ENCODE results near the gene PCDHA9. TPM values are rescaled to one million over a fixed set of nuclear protein-coding genes. Genes with fewer than 3 reads are reported as not detected.
"Not testable (repeated sequence)": the region's sequence is repeated elsewhere in the genome, so short reads cannot be mapped to it uniquely, and the experiment has no call there.

PCDHA9 gene
- total and polyA plus RNA-seq, 4 donors = under 0.01 TPM; not detected in 3

DNA sequence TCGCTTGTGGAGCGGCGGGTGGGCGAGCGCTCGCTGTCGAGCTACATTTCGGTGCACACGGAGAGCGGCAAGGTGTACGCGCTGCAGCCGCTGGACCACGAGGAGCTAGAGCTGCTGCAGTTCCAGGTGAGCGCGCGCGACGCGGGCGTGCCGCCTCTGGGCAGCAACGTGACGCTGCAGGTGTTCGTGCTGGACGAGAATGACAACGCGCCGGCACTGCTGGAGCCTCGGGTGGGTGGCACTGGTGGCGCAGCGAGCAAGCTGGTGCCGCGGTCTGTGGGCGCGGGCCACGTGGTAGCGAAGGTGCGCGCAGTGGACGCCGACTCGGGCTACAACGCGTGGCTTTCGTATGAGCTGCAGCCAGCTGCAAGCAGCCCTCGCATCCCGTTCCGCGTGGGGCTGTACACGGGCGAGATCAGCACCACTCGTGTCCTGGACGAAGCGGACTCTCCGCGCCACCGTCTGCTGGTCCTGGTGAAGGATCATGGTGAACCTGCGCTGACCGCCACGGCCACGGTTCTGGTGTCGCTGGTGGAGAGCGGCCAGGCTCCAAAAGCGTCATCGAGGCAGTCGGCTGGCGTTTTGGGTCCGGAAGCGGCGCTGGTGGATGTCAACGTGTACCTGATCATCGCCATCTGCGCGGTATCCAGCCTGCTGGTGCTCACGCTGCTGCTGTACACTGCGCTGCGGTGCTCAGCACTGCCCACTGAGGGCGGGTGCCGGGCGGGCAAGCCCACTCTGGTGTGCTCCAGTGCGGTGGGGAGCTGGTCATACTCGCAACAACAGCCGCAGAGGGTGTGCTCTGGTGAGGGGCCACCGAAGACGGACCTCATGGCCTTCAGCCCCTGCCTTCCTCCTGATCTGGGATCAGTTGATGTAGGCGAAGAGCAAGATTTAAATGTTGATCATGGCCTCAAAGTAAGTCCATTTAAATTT is 5.1 kb upstream of the PCDHA9 start:
- Histone ChIP-seq H3K9ac (ENCODE audit: low read depth in 1 of 2, low read length in 2 of 2) (no peak overlapping the region), H3K4me1 (ENCODE audit: control insufficient read depth in 4 of 4, insufficient read depth in 4 of 4, low read length in 3 of 4) (no peaks in the 10 kb centered on the region), H3K9me3 (ENCODE audit: control insufficient read depth in 4 of 4, low read length in 3 of 4) (peaks cover 7 to 20% (median 12%) of the 10 kb centered on the region in 4 donors), H3K27ac (ENCODE audit: low read depth in 1 of 2, low read length in 2 of 2) (no peak overlapping the region), H3K27me3 (ENCODE audit: control insufficient read depth in 4 of 4, insufficient read depth in 4 of 4, low read length in 3 of 4) (peaks cover 0 to 4% (median under 1%) of the 10 kb centered on the region in 4 donors), H3K36me3 (ENCODE audit: control insufficient read depth in 4 of 4, insufficient read depth in 3 of 4, low read depth in 1 of 4, low read length in 3 of 4) (no peaks in the 10 kb centered on the region), H3K4me3 (ENCODE audit: low read depth in 1 of 3, low read length in 3 of 3) (peak overlapping the region in 2 of 3 donors; percentile 4 to 23)
- TF ChIP-seq, protein P1, sequence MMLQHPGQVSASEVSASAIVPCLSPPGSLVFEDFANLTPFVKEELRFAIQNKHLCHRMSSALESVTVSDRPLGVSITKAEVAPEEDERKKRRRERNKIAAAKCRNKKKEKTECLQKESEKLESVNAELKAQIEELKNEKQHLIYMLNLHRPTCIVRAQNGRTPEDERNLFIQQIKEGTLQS (IDR thresholded peaks at IDR 0.05) = no peak
- TF ChIP-seq SP1 (IDR thresholded peaks at IDR 0.05) = no peak
- TF ChIP-seq, protein P2, sequence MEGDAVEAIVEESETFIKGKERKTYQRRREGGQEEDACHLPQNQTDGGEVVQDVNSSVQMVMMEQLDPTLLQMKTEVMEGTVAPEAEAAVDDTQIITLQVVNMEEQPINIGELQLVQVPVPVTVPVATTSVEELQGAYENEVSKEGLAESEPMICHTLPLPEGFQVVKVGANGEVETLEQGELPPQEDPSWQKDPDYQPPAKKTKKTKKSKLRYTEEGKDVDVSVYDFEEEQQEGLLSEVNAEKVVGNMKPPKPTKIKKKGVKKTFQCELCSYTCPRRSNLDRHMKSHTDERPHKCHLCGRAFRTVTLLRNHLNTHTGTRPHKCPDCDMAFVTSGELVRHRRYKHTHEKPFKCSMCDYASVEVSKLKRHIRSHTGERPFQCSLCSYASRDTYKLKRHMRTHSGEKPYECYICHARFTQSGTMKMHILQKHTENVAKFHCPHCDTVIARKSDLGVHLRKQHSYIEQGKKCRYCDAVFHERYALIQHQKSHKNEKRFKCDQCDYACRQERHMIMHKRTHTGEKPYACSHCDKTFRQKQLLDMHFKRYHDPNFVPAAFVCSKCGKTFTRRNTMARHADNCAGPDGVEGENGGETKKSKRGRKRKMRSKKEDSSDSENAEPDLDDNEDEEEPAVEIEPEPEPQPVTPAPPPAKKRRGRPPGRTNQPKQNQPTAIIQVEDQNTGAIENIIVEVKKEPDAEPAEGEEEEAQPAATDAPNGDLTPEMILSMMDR (IDR thresholded peaks at IDR 0.05; ENCODE audit: low read depth, low read length, missing input control) = no peak
- no peak for TF ChIP-seq RXRA (IDR thresholded peaks at IDR 0.05)
- no peak for TF ChIP-seq GABPA (IDR thresholded peaks at IDR 0.05 in 1 of 2, conservative IDR thresholded peaks at IDR 0.05 in 1 of 2)
- DNase-seq (ENCODE audit: low spot score) = no peak
- 44% methylated on average over 87 of the region's 87 CpGs for WGBS

DNA sequence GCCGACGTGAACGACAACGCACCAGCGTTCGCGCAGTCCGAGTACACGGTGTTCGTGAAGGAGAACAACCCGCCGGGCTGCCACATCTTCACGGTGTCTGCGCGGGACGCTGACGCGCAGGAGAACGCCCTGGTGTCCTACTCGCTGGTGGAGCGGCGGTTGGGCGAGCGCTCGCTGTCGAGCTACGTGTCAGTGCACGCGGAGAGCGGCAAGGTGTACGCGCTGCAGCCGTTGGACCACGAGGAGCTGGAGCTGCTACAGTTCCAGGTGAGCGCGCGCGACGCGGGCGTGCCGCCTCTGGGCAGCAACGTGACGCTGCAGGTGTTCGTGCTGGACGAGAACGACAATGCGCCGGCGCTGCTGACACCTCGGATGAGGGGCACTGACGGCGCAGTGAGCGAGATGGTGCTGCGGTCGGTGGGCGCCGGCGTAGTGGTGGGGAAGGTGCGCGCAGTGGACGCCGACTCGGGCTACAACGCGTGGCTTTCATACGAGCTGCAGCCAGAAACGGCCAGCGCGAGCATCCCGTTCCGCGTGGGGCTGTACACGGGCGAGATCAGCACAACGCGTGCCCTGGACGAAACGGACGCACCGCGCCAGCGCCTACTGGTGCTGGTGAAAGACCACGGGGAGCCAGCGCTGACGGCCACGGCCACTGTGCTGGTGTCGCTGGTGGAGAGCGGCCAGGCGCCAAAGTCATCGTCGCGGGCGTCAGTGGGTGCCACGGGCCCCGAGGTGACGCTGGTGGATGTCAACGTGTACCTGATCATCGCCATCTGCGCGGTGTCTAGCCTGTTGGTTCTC is 1.9 kb downstream of the PCDHA9 start:
- DNase-seq (ENCODE audit: low spot score); H3K27me3 ChIP-seq (ENCODE audit: control insufficient read depth in 4 of 4, insufficient read depth in 4 of 4, low read length in 3 of 4); H3K4me3 ChIP-seq (ENCODE audit: low read depth in 1 of 3, low read length in 3 of 3); H3K36me3 ChIP-seq (ENCODE audit: control insufficient read depth in 4 of 4, insufficient read depth in 3 of 4, low read depth in 1 of 4, low read length in 3 of 4); H3K27ac ChIP-seq (ENCODE audit: low read depth in 1 of 2, low read length in 2 of 2); H3K9ac ChIP-seq (ENCODE audit: low read depth in 1 of 2, low read length in 2 of 2); H3K4me1 ChIP-seq (ENCODE audit: control insufficient read depth in 4 of 4, insufficient read depth in 4 of 4, low read length in 3 of 4): not testable (repeated sequence)
- H3K9me3 ChIP-seq (ENCODE audit: control insufficient read depth in 4 of 4, low read length in 3 of 4) = peaks cover 6 to 20% (median 11%) of the 10 kb centered on the region in 4 donors
- WGBS = 40% methylated on average over 101 of the region's 101 CpGs

DNA sequence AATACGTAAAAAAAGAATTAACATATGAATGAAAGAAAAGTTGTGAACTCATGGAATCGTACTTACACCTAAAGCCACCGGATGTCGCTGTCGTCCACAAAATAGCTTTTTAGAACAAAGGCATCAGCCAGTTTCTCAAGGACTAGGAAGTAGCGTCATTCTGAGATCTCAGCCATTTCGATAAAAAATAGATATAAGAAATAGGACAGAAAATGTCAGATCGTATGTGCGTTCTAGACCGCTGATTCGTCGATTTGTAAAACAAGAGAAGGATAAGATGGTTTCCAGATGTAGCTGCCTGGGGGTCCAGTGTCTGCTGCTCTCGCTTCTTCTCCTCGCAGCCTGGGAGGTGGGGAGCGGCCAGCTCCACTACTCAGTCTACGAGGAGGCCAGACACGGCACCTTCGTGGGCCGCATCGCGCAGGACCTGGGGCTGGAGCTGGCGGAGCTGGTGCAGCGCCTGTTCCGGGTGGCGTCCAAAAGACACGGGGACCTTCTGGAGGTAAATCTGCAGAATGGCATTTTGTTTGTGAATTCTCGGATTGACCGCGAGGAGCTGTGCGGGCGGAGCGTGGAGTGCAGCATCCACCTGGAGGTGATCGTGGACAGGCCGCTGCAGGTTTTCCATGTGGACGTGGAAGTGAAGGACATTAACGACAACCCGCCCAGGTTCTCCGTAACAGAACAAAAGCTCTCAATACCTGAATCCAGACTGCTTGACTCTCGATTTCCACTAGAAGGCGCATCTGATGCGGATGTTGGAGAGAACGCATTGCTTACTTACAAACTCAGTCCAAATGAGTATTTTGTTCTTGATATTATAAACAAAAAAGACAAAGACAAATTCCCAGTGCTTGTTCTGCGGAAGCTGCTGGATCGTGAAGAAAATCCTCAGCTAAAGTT is 7.8 kb downstream of the PCDHA9 start, which contains the start of gene PCDHA10:
Gene PCDHA10 (plus strand): TSS at position 126 of the 903 bp plus-strand sequence. CDS start 152 bp downstream, at position 278.
- Histone ChIP-seq H3K4me3 (ENCODE audit: low read depth in 1 of 3, low read length in 3 of 3) (no peak within 1 kb of the TSS), H3K27ac (ENCODE audit: low read depth in 1 of 2, low read length in 2 of 2) (no peak within 1 kb of the TSS), H3K27me3 (ENCODE audit: control insufficient read depth in 4 of 4, insufficient read depth in 4 of 4, low read length in 3 of 4) (peaks cover 0 to 8% (median 3%) of the 10 kb centered on the region in 4 donors), H3K9me3 (ENCODE audit: control insufficient read depth in 4 of 4, low read length in 3 of 4) (peaks cover 18 to 20% (median 19%) of the 10 kb centered on the region in 4 donors), H3K4me1 (ENCODE audit: control insufficient read depth in 4 of 4, insufficient read depth in 4 of 4, low read length in 3 of 4) (no peaks in the 10 kb centered on the region), H3K9ac (ENCODE audit: low read depth in 1 of 2, low read length in 2 of 2) (no peak within 1 kb of the TSS), H3K36me3 (ENCODE audit: control insufficient read depth in 4 of 4, insufficient read depth in 3 of 4, low read depth in 1 of 4, low read length in 3 of 4) (peaks cover 0 to 4% (median 0%) of the 10 kb centered on the region in 4 donors)
- TF ChIP-seq, protein P3, sequence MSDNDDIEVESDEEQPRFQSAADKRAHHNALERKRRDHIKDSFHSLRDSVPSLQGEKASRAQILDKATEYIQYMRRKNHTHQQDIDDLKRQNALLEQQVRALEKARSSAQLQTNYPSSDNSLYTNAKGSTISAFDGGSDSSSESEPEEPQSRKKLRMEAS (IDR thresholded peaks at IDR 0.05) = no peak
- TF ChIP-seq RXRA (IDR thresholded peaks at IDR 0.05) = no peak
- TF ChIP-seq HNF4A (conservative IDR thresholded peaks at IDR 0.05) = no peak
- no peak for TF ChIP-seq HNF4G (IDR thresholded peaks at IDR 0.05)
- TF ChIP-seq TAF1 (conservative IDR thresholded peaks at IDR 0.05) = no peak
- TF ChIP-seq, protein P1 (IDR thresholded peaks at IDR 0.05) = no peak
- no peak for TF ChIP-seq NR2F2 (IDR thresholded peaks at IDR 0.05)
- no peak for DNase-seq (ENCODE audit: low spot score)
- WGBS = 22% methylated on average over 44 of the region's 44 CpGs

Measured in liver (tissue), 9 donors.